ENCODE results near the gene VPS35L.

VPS35L gene

GRCh38 chr16:19559242-19559910 is 3.9 kb downstream of the VPS35L start:
- no peak for TF ChIP-seq ZNF274 (IDR thresholded peaks at IDR 0.05; ENCODE audit: low read depth, low read length)
- no peak overlapping the region for H3K4me3 ChIP-seq (ENCODE audit: low read length)

GRCh38 chr16:19560078-19560477 is 4.6 kb downstream of the VPS35L start:
- no peak for TF ChIP-seq ZNF274 (IDR thresholded peaks at IDR 0.05; ENCODE audit: low read depth, low read length)
- H3K4me3 ChIP-seq (ENCODE audit: low read length): no peak overlapping the region

- H3K4me3 ChIP-seq (ENCODE audit: low read length): no peak overlapping the region
- TF ChIP-seq ZNF274 (IDR thresholded peaks at IDR 0.05; ENCODE audit: low read depth, low read length): no peak
Observed at GRCh38 chr16:19563377-19563776, 7.9 kb downstream of the VPS35L start.

- no peak for TF ChIP-seq ZNF274 (IDR thresholded peaks at IDR 0.05; ENCODE audit: low read depth, low read length)
Observed at GRCh38 chr16:19566362-19566761, 10.9 kb downstream of the VPS35L start.

GRCh38 chr16:19567560-19567959 is 12.1 kb downstream of the VPS35L start:
- no peak overlapping the region for H3K4me3 ChIP-seq (ENCODE audit: low read length)
- no peak for TF ChIP-seq ZNF274 (IDR thresholded peaks at IDR 0.05; ENCODE audit: low read depth, low read length)

More at GRCh38 chr16:19566362-19566761, 10.9 kb downstream of the VPS35L start:
- no peak overlapping the region for H3K4me3 ChIP-seq (ENCODE audit: low read length)

- TF ChIP-seq ZNF274 (IDR thresholded peaks at IDR 0.05; ENCODE audit: low read depth, low read length): no peak
- H3K4me3 ChIP-seq (ENCODE audit: low read length): no peak overlapping the region
Observed at GRCh38 chr16:19573997-19574396, 18.5 kb downstream of the VPS35L start.

- H3K4me3 ChIP-seq (ENCODE audit: low read length): no peak overlapping the region
- TF ChIP-seq ZNF274 (IDR thresholded peaks at IDR 0.05; ENCODE audit: low read depth, low read length): no peak
Observed at GRCh38 chr16:19574615-19575014, 19.1 kb downstream of the VPS35L start.

- TF ChIP-seq ZNF274 (IDR thresholded peaks at IDR 0.05; ENCODE audit: low read depth, low read length): no peak
- no peak overlapping the region for H3K4me3 ChIP-seq (ENCODE audit: low read length)
Observed at GRCh38 chr16:19578378-19578971, 23.0 kb downstream of the VPS35L start.

GRCh38 chr16:19582050-19582831 is 26.7 kb downstream of the VPS35L start:
- H3K4me3 ChIP-seq (ENCODE audit: low read length): no peak overlapping the region
- no peak for TF ChIP-seq ZNF274 (IDR thresholded peaks at IDR 0.05; ENCODE audit: low read depth, low read length)

GRCh38 chr16:19583665-19584300 is 28.3 kb downstream of the VPS35L start:
- TF ChIP-seq ZNF274 (IDR thresholded peaks at IDR 0.05; ENCODE audit: low read depth, low read length): no peak
- H3K4me3 ChIP-seq (ENCODE audit: low read length): no peak overlapping the region

GRCh38 chr16:19588661-19589060 is 33.2 kb downstream of the VPS35L start:
- H3K4me3 ChIP-seq (ENCODE audit: low read length): no peak overlapping the region
- TF ChIP-seq ZNF274 (IDR thresholded peaks at IDR 0.05; ENCODE audit: low read depth, low read length): no peak

GRCh38 chr16:19589106-19589505 is 33.6 kb downstream of the VPS35L start:
- no peak overlapping the region for H3K4me3 ChIP-seq (ENCODE audit: low read length)
- no peak for TF ChIP-seq ZNF274 (IDR thresholded peaks at IDR 0.05; ENCODE audit: low read depth, low read length)

GRCh38 chr16:19589771-19590302 is 34.3 kb downstream of the VPS35L start:
- TF ChIP-seq ZNF274 (IDR thresholded peaks at IDR 0.05; ENCODE audit: low read depth, low read length): no peak
- H3K4me3 ChIP-seq (ENCODE audit: low read length): no peak overlapping the region
